ENCODE results near the gene PTGER2.

The PTGER2 gene

GRCh38 chr14:52338051-52338681 lies 24.1 kb downstream of the PTGER2 start:
- no peak for DNase-seq (ENCODE audit: low read depth in 3 of 3, low spot score in 1 of 3)

GRCh38 chr14:52339262-52339661 lies 25.1 kb downstream of the PTGER2 start:
- DNase-seq (ENCODE audit: low read depth in 3 of 3, low spot score in 1 of 3) = no peak

- no peak for DNase-seq (ENCODE audit: low read depth in 3 of 3, low spot score in 1 of 3)
Observed at GRCh38 chr14:52342849-52343596, 28.9 kb downstream of the PTGER2 start.

GRCh38 chr14:52346778-52347177 lies 32.7 kb downstream of the PTGER2 start:
- no peak for DNase-seq (ENCODE audit: low read depth in 3 of 3, low spot score in 1 of 3)

- DNase-seq (ENCODE audit: low read depth in 3 of 3, low spot score in 1 of 3) = no peak
Observed at GRCh38 chr14:52348279-52348678, 34.2 kb downstream of the PTGER2 start.

DNA sequence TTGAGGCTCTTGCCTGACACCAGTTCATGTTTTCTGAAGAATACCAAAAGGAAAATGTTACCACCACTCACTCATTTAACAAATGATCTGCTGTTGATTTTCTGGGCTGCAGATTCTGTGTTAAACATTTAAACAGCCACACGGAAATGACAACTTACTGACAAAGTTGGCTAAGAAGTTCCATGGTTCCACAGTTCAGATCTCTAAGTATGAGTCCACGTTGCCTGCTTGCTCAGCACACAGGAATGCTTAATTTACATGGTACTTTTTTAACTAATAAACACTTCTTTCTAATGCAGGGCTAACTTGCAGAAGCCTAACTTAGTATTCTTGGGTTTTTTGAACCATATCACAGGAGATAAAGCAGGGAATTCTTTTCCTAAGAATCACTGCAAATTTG lies 34.7 kb downstream of the PTGER2 start:
- DNase-seq (ENCODE audit: low read depth in 3 of 3, low spot score in 1 of 3) = no peak

GRCh38 chr14:52349731-52350130 lies 35.6 kb downstream of the PTGER2 start:
- DNase-seq (ENCODE audit: low read depth in 3 of 3, low spot score in 1 of 3) = no peak

GRCh38 chr14:52350445-52350844 lies 36.3 kb downstream of the PTGER2 start:
- DNase-seq (ENCODE audit: low read depth in 3 of 3, low spot score in 1 of 3) = no peak

GRCh38 chr14:52351233-52352060 lies 37.3 kb downstream of the PTGER2 start:
- no peak for DNase-seq (ENCODE audit: low read depth in 3 of 3, low spot score in 1 of 3)

- DNase-seq (ENCODE audit: low read depth in 3 of 3, low spot score in 1 of 3) = no peak
Observed at GRCh38 chr14:52352061-52352491, 38.0 kb downstream of the PTGER2 start.

DNA sequence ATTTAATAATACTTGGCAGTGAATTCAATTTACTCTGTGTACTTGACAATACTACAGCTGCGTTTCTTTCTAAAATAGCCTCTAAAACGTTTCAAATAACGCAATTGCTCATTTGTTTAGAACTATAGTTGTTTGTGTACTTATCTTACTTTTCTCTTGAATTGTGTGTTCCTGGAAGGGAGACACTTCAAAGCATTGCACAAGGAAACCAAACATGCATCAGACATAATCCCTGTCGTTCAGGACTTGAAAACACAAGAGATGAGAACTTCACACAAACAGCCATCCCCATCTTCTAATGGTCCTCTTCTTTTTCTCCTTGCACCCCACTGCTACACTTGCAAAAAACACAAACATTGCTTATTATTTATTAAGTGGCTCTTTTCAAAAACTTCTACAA lies 38.5 kb downstream of the PTGER2 start:
- no peak for DNase-seq (ENCODE audit: low read depth in 3 of 3, low spot score in 1 of 3)

- DNase-seq (ENCODE audit: low read depth in 3 of 3, low spot score in 1 of 3) = no peak
Observed at GRCh38 chr14:52354242-52354641, 40.1 kb downstream of the PTGER2 start.

DNA sequence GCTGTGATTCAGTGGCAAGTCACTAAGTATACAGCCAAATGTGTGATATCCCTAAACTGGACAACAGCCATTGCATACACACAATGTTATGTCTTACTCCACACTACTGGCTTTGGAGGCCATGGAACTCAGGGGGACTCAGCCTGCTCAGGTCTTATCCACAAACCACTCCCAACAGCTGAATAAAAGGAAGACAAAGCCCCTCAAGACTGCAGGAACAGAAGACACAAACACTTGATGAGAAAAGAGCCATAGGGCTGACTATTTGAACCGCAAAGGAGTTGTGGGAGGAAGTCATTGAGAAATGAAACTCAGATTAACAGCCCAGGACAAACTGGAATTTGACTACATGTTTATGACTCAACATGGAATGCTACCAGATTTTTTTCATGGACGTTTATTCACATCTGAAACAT lies 40.9 kb downstream of the PTGER2 start:
- no peak for DNase-seq (ENCODE audit: low read depth in 3 of 3, low spot score in 1 of 3)

DNA sequence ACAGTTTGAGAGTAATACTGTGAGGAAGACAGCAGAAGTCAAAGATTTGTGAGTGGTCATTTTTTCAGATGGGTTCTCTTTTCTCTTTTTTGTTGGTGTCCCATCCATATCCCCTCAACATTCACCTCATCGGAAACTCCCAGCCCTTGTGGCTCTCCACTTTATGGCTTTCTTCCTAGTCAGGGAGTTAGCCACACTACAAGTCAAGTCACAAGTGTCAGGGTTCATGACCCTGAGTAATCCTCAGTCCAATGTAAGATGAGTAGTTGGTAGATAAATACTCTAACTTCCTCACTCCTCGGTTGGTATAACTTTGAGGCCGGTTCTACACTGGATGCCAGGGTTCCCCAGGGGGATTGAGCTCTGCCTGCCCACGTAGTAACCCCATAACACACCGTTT lies 41.4 kb downstream of the PTGER2 start:
- DNase-seq (ENCODE audit: low read depth in 3 of 3, low spot score in 1 of 3) = no peak

DNA sequence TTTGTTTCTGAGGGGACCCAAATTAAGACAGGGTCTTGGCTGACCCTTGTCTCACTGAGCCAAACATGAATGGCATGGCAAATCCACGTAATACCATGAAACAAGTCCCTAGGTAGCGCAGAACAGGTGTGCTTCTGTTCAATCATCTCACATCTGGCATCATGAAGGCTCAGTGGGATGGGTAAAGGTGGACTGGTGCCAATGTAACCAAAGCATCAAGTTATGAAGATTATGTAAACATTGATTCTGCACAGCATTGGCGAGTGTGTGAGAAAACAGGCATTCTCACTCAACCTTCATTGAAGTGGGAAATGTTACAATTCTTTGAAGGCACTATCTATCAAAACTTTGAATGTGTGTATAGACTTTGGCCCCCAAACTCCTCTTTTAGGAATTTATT lies 41.9 kb downstream of the PTGER2 start:
- no peak for DNase-seq (ENCODE audit: low read depth in 3 of 3, low spot score in 1 of 3)

DNA sequence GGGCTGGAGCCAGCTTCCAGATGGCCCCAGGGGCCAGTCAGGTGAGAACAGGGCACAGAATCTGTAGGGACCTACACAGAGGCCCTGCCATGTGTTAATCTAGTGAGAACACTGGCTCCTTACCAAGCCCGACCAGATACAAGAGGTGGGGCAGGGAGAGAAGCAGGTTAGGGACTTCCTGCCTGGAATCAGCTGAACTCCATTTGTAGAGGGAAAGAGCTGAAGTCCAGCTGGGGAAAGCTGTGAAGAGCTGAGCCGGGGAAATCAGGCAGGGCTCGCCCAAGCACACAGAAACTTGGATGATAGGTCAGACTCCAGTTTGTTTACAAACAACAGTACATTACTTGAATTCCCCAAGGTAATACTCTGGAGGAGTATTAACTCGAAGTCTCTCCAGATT lies 46.7 kb downstream of the PTGER2 start:
- no peak for DNase-seq (ENCODE audit: low read depth in 3 of 3, low spot score in 1 of 3)

DNA sequence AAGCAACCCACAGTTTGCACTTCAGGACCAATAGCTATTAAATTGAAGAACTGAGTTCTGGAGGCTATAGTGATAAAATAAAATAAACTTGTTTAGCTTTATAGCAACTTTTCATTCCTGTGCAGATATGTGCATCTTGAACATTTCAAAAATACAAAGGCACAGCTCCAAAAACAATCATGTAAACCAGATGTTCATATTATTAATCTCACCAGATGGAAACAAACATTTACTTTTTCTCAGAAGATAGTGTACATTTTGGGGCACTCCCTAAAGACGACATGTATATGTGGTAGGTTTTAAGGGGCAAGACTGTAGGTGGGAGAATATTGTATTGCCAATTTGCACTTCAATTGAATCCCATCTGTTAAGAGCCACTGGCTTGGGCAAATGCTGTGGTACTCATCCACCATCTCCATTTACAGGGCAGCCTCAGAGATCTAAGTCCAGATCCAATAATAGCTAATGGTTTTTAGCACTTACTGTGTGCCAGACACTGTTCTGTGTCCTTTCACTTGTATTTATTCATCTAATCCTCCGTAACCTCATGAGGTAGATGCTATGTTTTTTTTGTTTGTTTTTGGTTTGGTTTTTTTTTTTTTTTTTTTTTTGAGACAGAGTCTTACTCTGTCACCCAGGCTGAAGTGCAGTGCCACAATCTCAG lies 49.1 kb downstream of the PTGER2 start:
- DNase-seq (ENCODE audit: low read depth in 3 of 3, low spot score in 1 of 3) = no peak

- no peak for DNase-seq (ENCODE audit: low read depth in 3 of 3, low spot score in 1 of 3)
Observed at GRCh38 chr14:52363961-52364360, 49.8 kb downstream of the PTGER2 start.

- no peak for DNase-seq (ENCODE audit: low read depth in 3 of 3, low spot score in 1 of 3)
Observed at GRCh38 chr14:52365071-52365470, 51.0 kb downstream of the PTGER2 start.

DNA sequence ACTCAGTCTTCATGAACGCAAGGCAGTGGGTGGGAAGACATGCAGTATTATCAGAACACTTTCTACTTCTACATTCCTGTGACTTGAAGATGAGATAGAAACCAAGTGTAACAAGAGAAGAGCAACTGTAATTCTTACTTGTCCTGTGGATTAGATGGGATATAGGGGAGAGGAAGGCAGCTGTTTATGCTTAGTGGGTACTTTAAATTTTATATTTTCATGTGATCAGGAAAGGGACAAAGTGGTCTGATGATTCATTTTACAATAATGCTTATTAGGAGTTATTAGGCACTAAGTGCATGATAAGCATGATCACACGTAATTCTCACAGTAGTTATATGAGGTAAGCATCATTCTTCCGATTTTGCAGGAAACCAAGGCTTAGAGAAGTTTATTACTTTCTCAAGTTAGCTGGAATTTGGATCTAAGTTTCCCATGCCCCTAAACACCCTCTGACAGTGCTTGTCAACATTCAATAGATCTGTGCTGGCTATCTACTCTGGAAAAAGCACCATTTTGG lies 52.7 kb downstream of the PTGER2 start:
- no peak for DNase-seq (ENCODE audit: low read depth in 3 of 3, low spot score in 1 of 3)

GRCh38 chr14:52369305-52369801 lies 55.2 kb downstream of the PTGER2 start:
- DNase-seq (ENCODE audit: low read depth in 3 of 3, low spot score in 1 of 3) = no peak
